GF-D8 (cell line): Measurements from ENCODE around the gene DDX47.
"Not testable (repeated sequence)": the region's sequence is repeated elsewhere in the genome, so short reads cannot be mapped to it uniquely, and the experiment has no call there.

Source experiments
- DNase-seq: peaks from one replicate; lab custom pipeline; 2025; lab: John Stamatoyannopoulos, UW

Gene DDX47

GRCh38 chr12:12872934-12873275, 59.8 kb downstream of the DDX47 start:
- DNase-seq, result no peak

DNA sequence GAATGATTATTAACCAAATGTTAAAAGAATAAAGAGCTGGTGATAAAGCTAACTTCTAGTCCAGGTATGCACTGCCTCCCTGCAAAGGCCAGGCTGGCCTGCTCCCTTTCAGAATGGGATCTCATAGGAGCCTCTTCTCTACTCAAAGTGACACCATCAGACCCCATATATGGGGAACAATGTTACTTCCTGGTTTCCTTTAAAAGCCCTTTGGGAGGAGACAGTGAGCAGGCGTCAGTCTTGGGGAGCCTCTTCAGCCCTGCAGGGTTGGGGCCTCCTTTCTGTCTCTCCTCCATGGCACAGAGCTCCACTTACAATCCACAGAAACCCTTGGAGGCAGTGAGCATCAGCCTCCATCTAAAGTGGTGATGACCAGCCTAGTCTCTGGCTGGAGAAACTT, 60.9 kb downstream of the DDX47 start:
- DNase-seq, result no peak

DNA sequence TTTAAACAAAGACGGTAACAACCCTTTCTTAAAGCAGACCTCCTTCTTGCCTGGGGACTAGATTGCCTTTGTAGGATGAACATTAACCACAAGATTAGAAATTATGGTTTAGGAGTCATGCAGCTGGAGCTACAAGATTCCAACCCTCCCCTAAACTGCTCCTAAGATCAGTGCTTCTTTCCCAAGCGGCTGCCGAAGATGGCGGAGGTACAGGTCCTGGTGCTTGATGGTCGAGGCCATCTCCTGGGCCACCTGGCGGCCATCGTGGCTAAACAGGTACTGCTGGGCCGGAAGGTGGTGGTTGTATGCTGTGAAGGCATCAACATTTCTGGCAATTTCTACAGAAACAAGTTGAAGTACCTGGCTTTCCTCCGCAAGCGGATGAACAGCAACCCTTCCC, 62.2 kb downstream of the DDX47 start:
- DNase-seq, result not testable (repeated sequence)

GRCh38 chr12:12877153-12877768, 64.1 kb downstream of the DDX47 start:
- no peak for DNase-seq

DNA sequence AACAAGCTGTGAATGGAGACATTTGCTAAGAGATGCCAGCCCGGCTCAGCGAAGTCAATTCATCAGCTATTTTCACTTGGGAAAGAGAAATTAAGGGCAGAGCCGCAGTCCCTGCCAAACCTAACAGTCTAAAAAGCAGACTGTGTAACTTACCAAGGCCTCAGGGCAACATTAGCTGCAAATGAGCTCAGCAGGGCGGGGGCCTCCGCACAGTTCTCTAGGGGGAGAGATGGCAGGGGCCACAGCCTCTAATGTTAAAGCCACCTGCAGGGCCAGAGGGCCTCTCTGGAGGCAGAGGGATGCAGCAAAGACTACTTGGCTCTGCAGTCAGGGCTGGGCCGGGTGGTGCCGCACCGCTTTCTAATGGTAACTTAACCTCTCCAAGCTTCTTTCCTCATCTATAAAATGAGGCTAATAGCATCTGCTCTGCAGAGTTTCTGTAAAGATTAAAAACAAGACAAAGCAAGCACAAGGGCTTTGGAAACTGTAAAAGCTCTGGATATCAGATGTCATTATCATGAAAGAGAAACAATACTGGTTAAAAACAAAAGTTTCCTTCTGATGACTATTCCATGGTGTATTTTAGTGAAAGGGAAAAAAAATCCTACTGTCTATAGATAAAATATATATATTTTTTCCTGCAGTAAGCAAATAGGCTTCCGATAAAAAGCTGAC, 64.8 kb downstream of the DDX47 start:
- DNase-seq, result no peak
